Neural progenitor cell (in vitro differentiated cells): ENCODE results near the gene PLAC8L1.

Source experiments
- CTCF ChIP-seq: fragments of 200-600 bp; sonication (generic); IDR thresholded peaks from 2 replicates; pipeline ENCODE4 v1.5.1; 2017; ENCODE audit warnings: antibody characterized with exemption, mild to moderate bottlenecking
- EZH2 ChIP-seq: fragments of 200-600 bp; sonication (generic); IDR thresholded peaks from 2 replicates; pipeline ENCODE4 v1.6.1; 2017; ENCODE audit warnings: antibody characterized with exemption, mild to moderate bottlenecking, moderate library complexity
- EZH2phosphoT487 ChIP-seq: fragments of 200-600 bp; sonication (generic); IDR thresholded peaks from 2 replicates; pipeline ENCODE4 v1.6.1; 2017; ENCODE audit warnings: antibody characterized with exemption

- no peak for TF ChIP-seq CTCF
- no peak for TF ChIP-seq EZH2phosphoT487
- no peak for TF ChIP-seq EZH2
Measured at GRCh38 chr5:146068977-146069779, 36.2 kb downstream of the PLAC8L1 start.
